Suprapubic skin (tissue), 4 donors: ENCODE results near the gene IL1RAP. TPM values are rescaled to one million over a fixed set of nuclear protein-coding genes. Genes with fewer than 3 reads are reported as not detected.

Source experiments
- DNase-seq, 2 donors: peaks; one replicate each; pipeline ENCODE4 v3.0.0-alpha.2; 2019; ENCODE audit warnings: low spot score in 2 of 2
- H3K27ac ChIP-seq: fragments of 200-600 bp; sonication (generic); one replicate; pipeline ENCODE4 v1.5.1; 2019
- H3K27me3 ChIP-seq: fragments of 200-600 bp; sonication (generic); one replicate; pipeline ENCODE4 v1.5.1; 2019
- H3K36me3 ChIP-seq: fragments of 200-600 bp; sonication (generic); one replicate; pipeline ENCODE4 v1.5.1; 2019
- H3K4me1 ChIP-seq: fragments of 200-600 bp; sonication (generic); one replicate; pipeline ENCODE4 v1.5.1; 2019
- H3K4me3 ChIP-seq: fragments of 200-600 bp; sonication (generic); one replicate; pipeline ENCODE4 v1.5.1; 2019; ENCODE audit warnings: mild to moderate bottlenecking
- H3K9me3 ChIP-seq: fragments of 200-600 bp; sonication (generic); one replicate; pipeline ENCODE4 v1.5.1; 2019
- EP300 ChIP-seq: sonication (generic); formaldehyde crosslinking; IDR thresholded peaks from one replicate; pipeline ENCODE4 v1.6.1; 2017; ENCODE audit warnings: antibody characterized with exemption
- POLR2A ChIP-seq, 2 donors: fragments of 450-650 bp; IDR thresholded peaks; one replicate each; pipeline ENCODE4 v1.6.1; 2017; ENCODE audit warnings: antibody characterized with exemption in 2 of 2, mild to moderate bottlenecking in 2 of 2, moderate library complexity in 2 of 2
- POLR2AphosphoS5 ChIP-seq, 3 donors: sonication (generic); formaldehyde crosslinking; IDR thresholded peaks; one replicate each; pipeline ENCODE4 v1.6.1; 2017; ENCODE audit warnings: antibody characterized with exemption in 3 of 3
- WGBS: methylation state at CpG from one replicate; pipeline ENCODE4 v1.1.5; 2018; 5-methylcytosine and 5-hydroxymethylcytosine counted together
- total RNA-seq, 4 donors: library from RNA; depleted of rRNA; stranded (reverse); fragments of >200 nt; gene quantifications; one replicate each; pipeline ENCODE4 v1.1.0, GENCODE V29; 2016
- TF ChIP-seq, protein P1 (sequence below), 2 donors: fragments of 200-600 bp in 1 of 2; fragments of 450-650 bp in 1 of 2; sonication (generic) in 1 of 2; IDR thresholded peaks; one replicate each; pipeline ENCODE4 v1.5.1; 2016 to 2019; ENCODE audit warnings: antibody characterized with exemption in 2 of 2, mild to moderate bottlenecking in 1 of 2, moderate library complexity in 1 of 2

IL1RAP gene
- total RNA-seq, 4 donors from 2014 or later: 27.5 to 44.0 (median 29.5) TPM

DNA sequence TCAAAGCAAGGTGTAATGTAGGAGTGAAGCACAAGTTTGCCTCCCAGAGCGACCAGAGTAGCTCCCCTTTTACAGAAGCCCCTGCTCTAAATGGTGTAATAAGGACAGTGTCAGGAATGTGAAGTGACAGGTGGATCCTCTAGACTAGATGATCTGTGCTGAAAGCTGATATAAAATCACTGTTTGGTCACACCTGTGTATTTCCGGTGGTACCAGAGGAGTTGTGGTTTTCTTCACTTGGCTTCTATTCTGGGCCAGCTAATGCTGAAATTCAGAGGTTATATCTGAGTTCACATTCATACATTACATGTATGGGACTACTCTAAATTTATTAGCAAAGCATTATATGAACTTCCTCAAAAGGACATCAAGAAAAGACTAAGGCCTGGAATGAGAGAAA is 117.4 kb downstream of the IL1RAP start:
- H3K4me1 ChIP-seq: no peaks in the 10 kb centered on the region
- no peaks in the 10 kb centered on the region for H3K9me3 ChIP-seq
- no peaks in the 10 kb centered on the region for H3K27me3 ChIP-seq
- DNase-seq: no peak
- WGBS: 93% methylated on average over 2 of the region's 2 CpGs
- peaks cover 8% of the 10 kb centered on the region for H3K36me3 ChIP-seq
- TF ChIP-seq, protein P1, sequence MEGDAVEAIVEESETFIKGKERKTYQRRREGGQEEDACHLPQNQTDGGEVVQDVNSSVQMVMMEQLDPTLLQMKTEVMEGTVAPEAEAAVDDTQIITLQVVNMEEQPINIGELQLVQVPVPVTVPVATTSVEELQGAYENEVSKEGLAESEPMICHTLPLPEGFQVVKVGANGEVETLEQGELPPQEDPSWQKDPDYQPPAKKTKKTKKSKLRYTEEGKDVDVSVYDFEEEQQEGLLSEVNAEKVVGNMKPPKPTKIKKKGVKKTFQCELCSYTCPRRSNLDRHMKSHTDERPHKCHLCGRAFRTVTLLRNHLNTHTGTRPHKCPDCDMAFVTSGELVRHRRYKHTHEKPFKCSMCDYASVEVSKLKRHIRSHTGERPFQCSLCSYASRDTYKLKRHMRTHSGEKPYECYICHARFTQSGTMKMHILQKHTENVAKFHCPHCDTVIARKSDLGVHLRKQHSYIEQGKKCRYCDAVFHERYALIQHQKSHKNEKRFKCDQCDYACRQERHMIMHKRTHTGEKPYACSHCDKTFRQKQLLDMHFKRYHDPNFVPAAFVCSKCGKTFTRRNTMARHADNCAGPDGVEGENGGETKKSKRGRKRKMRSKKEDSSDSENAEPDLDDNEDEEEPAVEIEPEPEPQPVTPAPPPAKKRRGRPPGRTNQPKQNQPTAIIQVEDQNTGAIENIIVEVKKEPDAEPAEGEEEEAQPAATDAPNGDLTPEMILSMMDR (IDR thresholded peaks at IDR 0.05): no peak
- TF ChIP-seq EP300 (no peak), POLR2A (IDR thresholded peaks at IDR 0.05) (no peak), POLR2AphosphoS5 (IDR thresholded peaks at IDR 0.05) (no peak)
- H3K4me3 ChIP-seq: no peak overlapping the region
- H3K27ac ChIP-seq: no peak overlapping the region

- 96% methylated on average over 3 of the region's 3 CpGs for WGBS
- H3K36me3 ChIP-seq: no peaks in the 10 kb centered on the region
- H3K27ac ChIP-seq: no peak overlapping the region
- TF ChIP-seq, protein P1 (IDR thresholded peaks at IDR 0.05): no peak
- TF ChIP-seq POLR2A (IDR thresholded peaks at IDR 0.05) (no peak), POLR2AphosphoS5 (IDR thresholded peaks at IDR 0.05) (no peak), EP300 (no peak)
- H3K27me3 ChIP-seq: no peaks in the 10 kb centered on the region
- no peak overlapping the region for H3K4me3 ChIP-seq
- DNase-seq: no peak
- H3K4me1 ChIP-seq: no peaks in the 10 kb centered on the region
- no peaks in the 10 kb centered on the region for H3K9me3 ChIP-seq
These were observed 127.7 kb downstream of the IL1RAP start for GRCh38 chr3:190641564-190641963.

GRCh38 chr3:190642016-190642415 is 128.1 kb downstream of the IL1RAP start:
- DNase-seq: no peak
- no peak for TF ChIP-seq POLR2A (IDR thresholded peaks at IDR 0.05)
- no peak for TF ChIP-seq POLR2AphosphoS5 (IDR thresholded peaks at IDR 0.05)
- no peak for TF ChIP-seq EP300
- TF ChIP-seq, protein P1 (IDR thresholded peaks at IDR 0.05): no peak
- Histone ChIP-seq H3K4me1 (peaks cover 3% of the 10 kb centered on the region), H3K36me3 (no peaks in the 10 kb centered on the region), H3K27me3 (no peaks in the 10 kb centered on the region), H3K4me3 (no peak overlapping the region), H3K27ac (no peak overlapping the region), H3K9me3 (no peaks in the 10 kb centered on the region)
- 92% methylated on average over 6 of the region's 6 CpGs for WGBS

GRCh38 chr3:190644035-190644434 is 130.2 kb downstream of the IL1RAP start:
- no peak overlapping the region for H3K4me3 ChIP-seq
- peaks cover 6% of the 10 kb centered on the region for H3K36me3 ChIP-seq
- peaks cover 3% of the 10 kb centered on the region for H3K4me1 ChIP-seq
- no peaks in the 10 kb centered on the region for H3K27me3 ChIP-seq
- no peak overlapping the region for H3K27ac ChIP-seq
- DNase-seq: no peak
- 90% methylated on average over 2 of the region's 2 CpGs for WGBS
- TF ChIP-seq EP300 (no peak), POLR2AphosphoS5 (IDR thresholded peaks at IDR 0.05) (no peak), POLR2A (IDR thresholded peaks at IDR 0.05) (no peak)
- TF ChIP-seq, protein P1 (IDR thresholded peaks at IDR 0.05): no peak
- H3K9me3 ChIP-seq: no peaks in the 10 kb centered on the region

GRCh38 chr3:190644766-190645165 is 130.9 kb downstream of the IL1RAP start:
- DNase-seq: no peak
- TF ChIP-seq POLR2A (IDR thresholded peaks at IDR 0.05) (no peak), POLR2AphosphoS5 (IDR thresholded peaks at IDR 0.05) (no peak), EP300 (no peak)
- TF ChIP-seq, protein P1 (IDR thresholded peaks at IDR 0.05): no peak
- Histone ChIP-seq H3K4me1 (peaks cover 3% of the 10 kb centered on the region), H3K4me3 (no peak overlapping the region), H3K27me3 (no peaks in the 10 kb centered on the region), H3K27ac (no peak overlapping the region), H3K9me3 (no peaks in the 10 kb centered on the region), H3K36me3 (peaks cover 6% of the 10 kb centered on the region)
- whole genome bisulfite sequencing: 89% methylated on average over 5 of the region's 5 CpGs
